HEK293 (cell line): Measurements from ENCODE around the gene ADAMTS2.

ENCODE experiments used
- CTCF ChIA-PET: fragments of 350-600 bp; formaldehyde crosslinking; extraction: SDS; loops from one replicate; lab custom pipeline; 2021; ENCODE audit warnings: antibody characterized with exemption; lab: Yijun Ruan, JAX
- POLR2A ChIA-PET: fragments of 300-600 bp; formaldehyde crosslinking; extraction: SDS; loops from one replicate; lab custom pipeline; 2020; ENCODE audit warnings: antibody characterized with exemption, inconsistent platforms; lab: Yijun Ruan, JAX
- H3K27ac ChIP-seq: fragments of 200-500 bp; sonication (Bioruptor generic); 2 replicates; pipeline ENCODE4 v1.5.1; 2014; ENCODE audit warnings: low read depth, low read length, control low read depth, inconsistent platforms; ENCODE audit errors: extremely low read depth
- H3K36me3 ChIP-seq, 2 experiments: fragments of 200-500 bp in 1 of 2; sonication (Bioruptor generic) in 1 of 2; 1 replicate in 1 of 2; 2 replicates in 1 of 2; pipeline ENCODE4 v1.5.1; 2014 to 2017; ENCODE audit warnings: inconsistent platforms in 2 of 2, low read length in 2 of 2; ENCODE audit not compliant: control insufficient read depth in 2 of 2, insufficient read depth in 1 of 2
- H3K4me1 ChIP-seq: fragments of 200-500 bp; sonication (Bioruptor generic); 2 replicates; pipeline ENCODE4 v1.5.1; 2014; ENCODE audit warnings: mild to moderate bottlenecking, low read length, inconsistent platforms; ENCODE audit not compliant: control insufficient read depth, insufficient read depth
- H3K4me3 ChIP-seq: 2 replicates; pipeline ENCODE4 v1.5.1; 2011; ENCODE audit warnings: low read depth, mild to moderate bottlenecking, control low read depth, low read length, moderate library complexity
- H3K9me3 ChIP-seq: fragments of 200-500 bp; sonication (Bioruptor generic); 2 replicates; pipeline ENCODE4 v1.5.1; 2014; ENCODE audit warnings: low read depth, low read length, inconsistent platforms; ENCODE audit not compliant: control insufficient read depth, insufficient read depth
- GFI1B ChIP-seq: fragments of 450-650 bp; formaldehyde crosslinking; IDR thresholded peaks from 2 replicates; pipeline ENCODE4 v1.5.1; 2016; ENCODE audit warnings: missing biosample characterization, missing genetic modification characterization
- SCRT1 ChIP-seq: fragments of 450-650 bp; formaldehyde crosslinking; IDR thresholded peaks from 2 replicates; pipeline ENCODE4 v1.5.1; 2016; ENCODE audit warnings: missing biosample characterization, missing genetic modification characterization, borderline replicate concordance
- ZBTB10 ChIP-seq: fragments of 450-650 bp; formaldehyde crosslinking; IDR thresholded peaks from 2 replicates; pipeline ENCODE4 v1.5.1; 2016; ENCODE audit warnings: missing biosample characterization, missing genetic modification characterization
- ZFHX2 ChIP-seq: fragments of 450-650 bp; formaldehyde crosslinking; conservative IDR thresholded peaks from 2 replicates; pipeline ENCODE4 v1.5.1; 2016; ENCODE audit warnings: missing biosample characterization, missing genetic modification characterization
- ZFP37 ChIP-seq: fragments of 450-650 bp; formaldehyde crosslinking; IDR thresholded peaks from 2 replicates; pipeline ENCODE4 v1.5.1; 2016; ENCODE audit warnings: missing biosample characterization, missing genetic modification characterization
- ZNF211 ChIP-seq: fragments of 450-650 bp; formaldehyde crosslinking; IDR thresholded peaks from 2 replicates; pipeline ENCODE4 v1.5.1; 2016; ENCODE audit warnings: low read depth, missing biosample characterization, missing genetic modification characterization
- ZNF23 ChIP-seq: fragments of 450-650 bp; formaldehyde crosslinking; IDR thresholded peaks from 2 replicates; pipeline ENCODE4 v1.5.1; 2016; ENCODE audit warnings: missing biosample characterization, missing genetic modification characterization, borderline replicate concordance
- ZNF239 ChIP-seq: fragments of 450-650 bp; formaldehyde crosslinking; IDR thresholded peaks from 2 replicates; pipeline ENCODE4 v1.5.1; 2016; ENCODE audit warnings: missing biosample characterization, missing genetic modification characterization
- ZNF274 ChIP-seq, 2 experiments: fragments of 200-500 bp in 1 of 2; fragments of 450-650 bp in 1 of 2; sonication (Bioruptor generic) in 1 of 2; formaldehyde crosslinking in 1 of 2; IDR thresholded peaks; 2 replicates each; pipeline versions ENCODE4 v1.5.1 to v1.6.1; 2014 to 2016; ENCODE audit warnings: borderline replicate concordance in 1 of 2, inconsistent platforms in 1 of 2, low read length in 1 of 2, missing biosample characterization in 1 of 2, missing genetic modification characterization in 1 of 2
- ZNF514 ChIP-seq: fragments of 450-650 bp; formaldehyde crosslinking; IDR thresholded peaks from 2 replicates; pipeline ENCODE4 v1.5.1; 2016; ENCODE audit warnings: missing biosample characterization, missing genetic modification characterization
- ZNF518A ChIP-seq: fragments of 450-650 bp; formaldehyde crosslinking; conservative IDR thresholded peaks from 2 replicates; pipeline ENCODE4 v1.5.1; 2016; ENCODE audit warnings: low read depth, missing biosample characterization, missing genetic modification characterization
- ZNF623 ChIP-seq: fragments of 450-650 bp; formaldehyde crosslinking; IDR thresholded peaks from 2 replicates; pipeline ENCODE4 v1.5.1; 2016; ENCODE audit warnings: missing biosample characterization, missing genetic modification characterization
- ZNF664 ChIP-seq: fragments of 450-650 bp; formaldehyde crosslinking; IDR thresholded peaks from 2 replicates; pipeline ENCODE4 v1.5.1; 2016; ENCODE audit warnings: missing biosample characterization, missing genetic modification characterization
- ZNF768 ChIP-seq: fragments of 450-650 bp; formaldehyde crosslinking; IDR thresholded peaks from 2 replicates; pipeline ENCODE4 v1.5.1; 2018; ENCODE audit warnings: missing biosample characterization, mild to moderate bottlenecking, missing genetic modification characterization
- ZNF777 ChIP-seq: fragments of 450-650 bp; formaldehyde crosslinking; IDR thresholded peaks from 2 replicates; pipeline ENCODE4 v1.5.1; 2017; ENCODE audit warnings: missing biosample characterization, missing genetic modification characterization, borderline replicate concordance
- ZSCAN16 ChIP-seq: fragments of 450-650 bp; formaldehyde crosslinking; IDR thresholded peaks from 2 replicates; pipeline ENCODE4 v1.5.1; 2016; ENCODE audit warnings: missing biosample characterization, missing genetic modification characterization
- ZSCAN5A ChIP-seq: fragments of 450-650 bp; formaldehyde crosslinking; IDR thresholded peaks from 2 replicates; pipeline ENCODE4 v1.5.1; 2016; ENCODE audit warnings: missing biosample characterization, missing genetic modification characterization

Gene ADAMTS2

GRCh38 chr5:179170606-179171005 is 174.7 kb downstream of the ADAMTS2 start (continued):
- no peak for TF ChIP-seq ZBTB10 (tag by site-specific recombination)
- TF ChIP-seq ZNF777 = no peak
- TF ChIP-seq ZNF239 (tag by site-specific recombination) = no peak
- no peak for TF ChIP-seq ZNF768 (tag by site-specific recombination)
- TF ChIP-seq SCRT1 (tag by site-specific recombination) = no peak
- TF ChIP-seq ZSCAN16 (tag by site-specific recombination) = no peak
- no peak for TF ChIP-seq ZSCAN5A (tag by site-specific recombination)
- no peak for TF ChIP-seq ZFP37 (tag by site-specific recombination)
- no peak for TF ChIP-seq ZNF664
- no peak for TF ChIP-seq ZNF518A (tag by site-specific recombination)
- TF ChIP-seq ZNF514 (tag by site-specific recombination) = no peak

- Histone ChIP-seq H3K36me3 (no peaks in the 10 kb centered on the region), H3K4me3 (no peak overlapping the region), H3K4me1 (no peaks in the 10 kb centered on the region), H3K27ac (no peak overlapping the region), H3K9me3 (no peaks in the 10 kb centered on the region)
- TF ChIP-seq ZFHX2 (tag by site-specific recombination) (no peak), ZNF623 (tag by site-specific recombination) (no peak), ZNF274 (IDR thresholded peaks at IDR 0.05; ENCODE audit: low read length) (no peak), ZNF274 (tag by site-specific recombination; IDR thresholded peaks at IDR 0.05; ENCODE audit: borderline replicate concordance) (no peak), ZNF211 (tag by site-specific recombination) (no peak), GFI1B (tag by site-specific recombination) (no peak), ZNF23 (tag by site-specific recombination) (no peak)
- CTCF ChIA-PET = interaction anchor here (0.5 kb wide), 1 partner anchor 326 kb away, joined by 3 read pairs; no protein-coding TSS in a partner anchor
- POLR2A ChIA-PET = no interaction called here
Observed at GRCh38 chr5:179169836-179170235, 175.4 kb downstream of the ADAMTS2 start.
